H1 (cell line): Measurements from ENCODE around the gene RABL2B. TPM values are rescaled to one million over a fixed set of nuclear protein-coding genes. Genes with fewer than 3 reads are reported as not detected.

Source experiments
- SIN3A ChIP-seq, 2 experiments: IDR thresholded peaks in 1 of 2; conservative IDR thresholded peaks in 1 of 2; 2 replicates each; pipeline ENCODE4 v1.6.1; 2011 to 2012; ENCODE audit warnings: low read length in 2 of 2, improper control_type of control experiment in 1 of 2, low read depth in 1 of 2, mild to moderate bottlenecking in 1 of 2
- SUZ12 ChIP-seq: fragments of 200-600 bp; sonication (generic); IDR thresholded peaks from 2 replicates; pipeline ENCODE4 v1.6.1; 2012; ENCODE audit warnings: mild to moderate bottlenecking, inconsistent platforms, low read length, moderate library complexity, mixed read lengths
- polyA plus RNA-seq, 7 experiments: library from polyadenylated mRNA; depleted of rRNA in 3 of 7; stranded (reverse) in 5 of 7; unstranded in 2 of 7; fragments of >200 nt in 5 of 7; fragments of 200-250 nt in 2 of 7; gene quantifications; 1 replicate in 5 of 7; 2 replicates in 1 of 7; 4 replicates in 1 of 7; pipeline versions ENCODE4 v1.2.1 to v1.2.3, GENCODE V29; 2011 to 2013; ENCODE audit warnings: missing spikeins in 2 of 7, mixed read lengths in 2 of 7
- total RNA-seq: library from RNA; stranded (reverse); fragmentation: NEBNext Ultra II Directional; extraction: Animal tissue kit (Norgen Biotek cat#: 25700); gene quantifications from 2 replicates; pipeline ENCODE4 v1.2.1, GENCODE V29; 2021
- TF ChIP-seq, protein P1 (sequence below): IDR thresholded peaks from 2 replicates; pipeline ENCODE4 v1.6.1; 2012; ENCODE audit warnings: inconsistent platforms

RABL2B gene
- total and polyA plus RNA-seq, 2 of the 8 experiments (the other 6 are each of a cell fraction or from before 2014, with no cell fraction given) = 16.2 to 26.5 TPM

DNA sequence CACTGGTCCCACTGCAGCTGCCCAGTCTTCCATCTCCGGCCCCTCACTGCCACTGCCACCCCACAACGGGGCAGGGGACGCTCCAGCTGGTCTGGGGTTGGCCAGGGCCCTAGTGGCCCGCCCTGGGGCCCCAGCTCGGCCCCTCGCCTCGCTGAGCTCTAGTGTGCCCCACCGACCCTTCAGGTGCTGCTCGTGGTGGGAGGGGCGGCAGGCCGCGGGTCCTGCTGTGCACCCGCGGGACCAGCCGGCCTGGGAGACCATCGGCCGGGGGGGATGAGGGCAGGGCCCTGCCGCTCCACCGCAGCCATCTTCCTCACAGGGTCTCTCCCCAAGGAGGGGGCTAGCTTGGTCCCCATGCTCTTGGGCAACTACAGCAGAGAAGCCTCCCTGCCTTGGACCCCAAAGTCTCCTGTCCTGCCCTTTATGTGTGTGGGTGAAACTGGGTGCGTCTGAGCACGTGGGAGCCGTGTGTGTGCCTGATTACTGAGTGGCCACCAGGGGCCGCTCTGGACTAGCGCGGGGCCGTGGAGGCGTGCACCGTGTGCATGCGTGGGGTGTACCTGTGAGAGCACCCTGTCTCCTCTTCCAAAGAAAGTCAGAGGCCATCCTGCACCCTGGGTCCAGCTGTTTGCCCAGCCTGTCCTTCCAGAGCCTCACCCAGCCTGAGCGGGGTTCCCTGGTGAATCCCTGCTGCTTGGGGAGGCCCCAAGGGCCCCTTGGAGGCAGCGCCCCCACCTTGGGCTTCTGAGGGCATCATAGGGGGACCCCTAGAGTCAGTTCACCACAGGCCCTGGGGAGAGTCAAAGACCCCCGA lies 51.4 kb downstream of the RABL2B start (continued):
- TF ChIP-seq SIN3A (conservative IDR thresholded peaks at IDR 0.05 in 1 of 2, IDR thresholded peaks at IDR 0.05 in 1 of 2; ENCODE audit: low read depth in 1 of 2, low read length in 2 of 2) (no peak), SUZ12 (peak; percentile 41; the same call in 1 of the 2 replicates)
- TF ChIP-seq, protein P1, sequence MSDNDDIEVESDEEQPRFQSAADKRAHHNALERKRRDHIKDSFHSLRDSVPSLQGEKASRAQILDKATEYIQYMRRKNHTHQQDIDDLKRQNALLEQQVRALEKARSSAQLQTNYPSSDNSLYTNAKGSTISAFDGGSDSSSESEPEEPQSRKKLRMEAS = peak; percentile 90
